Measurements from ENCODE around the gene UBR2. TPM values are rescaled to one million over a fixed set of nuclear protein-coding genes. Genes with fewer than 3 reads are reported as not detected.
"Not testable (repeated sequence)": the region's sequence is repeated elsewhere in the genome, so short reads cannot be mapped to it uniquely, and the experiment has no call there.

UBR2 gene
- total RNA-seq, 1 donor from 2014 or later: 16.6 TPM

DNA sequence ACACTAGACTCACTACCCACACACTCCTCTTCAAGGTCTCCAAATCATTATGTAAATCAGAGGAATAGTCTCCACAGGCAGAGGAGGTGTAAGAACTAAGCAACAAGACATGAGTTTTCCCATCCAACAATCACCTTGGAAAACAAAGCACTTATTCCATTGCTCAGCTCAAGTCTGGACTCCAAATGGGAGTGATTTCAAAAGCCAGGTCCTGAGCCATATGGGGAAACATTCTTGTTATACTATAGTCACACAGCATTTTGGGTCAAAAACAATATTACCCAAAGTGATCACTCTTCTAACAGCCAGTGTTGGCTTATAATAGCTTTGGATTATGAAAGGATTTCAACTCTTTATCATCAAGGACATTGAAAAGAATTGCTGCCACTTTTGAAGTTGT is 162.2 kb downstream of the UBR2 start:
- FAIRE-seq (no peak), DNase-seq (ENCODE audit: low read depth) (no peak)
- TF ChIP-seq, protein P1, sequence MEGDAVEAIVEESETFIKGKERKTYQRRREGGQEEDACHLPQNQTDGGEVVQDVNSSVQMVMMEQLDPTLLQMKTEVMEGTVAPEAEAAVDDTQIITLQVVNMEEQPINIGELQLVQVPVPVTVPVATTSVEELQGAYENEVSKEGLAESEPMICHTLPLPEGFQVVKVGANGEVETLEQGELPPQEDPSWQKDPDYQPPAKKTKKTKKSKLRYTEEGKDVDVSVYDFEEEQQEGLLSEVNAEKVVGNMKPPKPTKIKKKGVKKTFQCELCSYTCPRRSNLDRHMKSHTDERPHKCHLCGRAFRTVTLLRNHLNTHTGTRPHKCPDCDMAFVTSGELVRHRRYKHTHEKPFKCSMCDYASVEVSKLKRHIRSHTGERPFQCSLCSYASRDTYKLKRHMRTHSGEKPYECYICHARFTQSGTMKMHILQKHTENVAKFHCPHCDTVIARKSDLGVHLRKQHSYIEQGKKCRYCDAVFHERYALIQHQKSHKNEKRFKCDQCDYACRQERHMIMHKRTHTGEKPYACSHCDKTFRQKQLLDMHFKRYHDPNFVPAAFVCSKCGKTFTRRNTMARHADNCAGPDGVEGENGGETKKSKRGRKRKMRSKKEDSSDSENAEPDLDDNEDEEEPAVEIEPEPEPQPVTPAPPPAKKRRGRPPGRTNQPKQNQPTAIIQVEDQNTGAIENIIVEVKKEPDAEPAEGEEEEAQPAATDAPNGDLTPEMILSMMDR (IDR thresholded peaks at IDR 0.05; ENCODE audit: insufficient read depth, low read length, severe bottlenecking): no peak
- no peaks in the 10 kb centered on the region for H3K36me3 ChIP-seq (ENCODE audit: control insufficient read depth, insufficient read depth, low read length)
- no peaks in the 10 kb centered on the region for H3K27me3 ChIP-seq (ENCODE audit: control insufficient read depth, insufficient read depth, low read length)
- no peak overlapping the region for H3K4me3 ChIP-seq (ENCODE audit: low read depth, low read length)

GRCh38 chr6:42726485-42727086 is 162.8 kb downstream of the UBR2 start:
- no peaks in the 10 kb centered on the region for H3K36me3 ChIP-seq (ENCODE audit: control insufficient read depth, insufficient read depth, low read length)
- FAIRE-seq (no peak), DNase-seq (ENCODE audit: low read depth) (peak; percentile 69)
- H3K4me3 ChIP-seq (ENCODE audit: low read depth, low read length): peak overlapping the region; percentile 43
- TF ChIP-seq, protein P1 (IDR thresholded peaks at IDR 0.05; ENCODE audit: insufficient read depth, low read length, severe bottlenecking): peak; percentile 76
- H3K27me3 ChIP-seq (ENCODE audit: control insufficient read depth, insufficient read depth, low read length): no peaks in the 10 kb centered on the region

GRCh38 chr6:42727087-42727611 is 163.3 kb downstream of the UBR2 start:
- FAIRE-seq (no peak), DNase-seq (ENCODE audit: low read depth) (no peak)
- TF ChIP-seq, protein P1 (IDR thresholded peaks at IDR 0.05; ENCODE audit: insufficient read depth, low read length, severe bottlenecking): no peak
- no peaks in the 10 kb centered on the region for H3K36me3 ChIP-seq (ENCODE audit: control insufficient read depth, insufficient read depth, low read length)
- H3K4me3 ChIP-seq (ENCODE audit: low read depth, low read length): peak overlapping the region; percentile 43
- H3K27me3 ChIP-seq (ENCODE audit: control insufficient read depth, insufficient read depth, low read length): no peaks in the 10 kb centered on the region

DNA sequence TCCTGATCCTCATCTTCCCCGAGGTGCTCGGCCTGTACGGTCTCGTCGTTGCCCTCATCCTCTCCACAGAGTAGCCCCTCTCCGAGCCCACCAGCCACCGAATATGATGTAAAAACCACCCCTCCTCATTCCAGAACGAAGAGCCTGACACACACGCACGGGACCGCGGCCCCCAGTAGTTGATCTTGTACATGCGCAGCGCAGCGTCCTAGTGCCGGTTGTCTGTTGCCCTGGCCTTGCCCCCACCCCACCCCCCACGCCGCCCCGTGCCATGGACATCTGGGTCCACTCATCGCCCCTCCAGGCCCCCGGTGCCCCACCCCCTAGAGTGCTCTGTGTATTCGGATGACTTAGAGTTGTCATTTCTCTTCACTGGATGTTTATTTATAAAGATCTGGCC is 163.8 kb downstream of the UBR2 start:
- DNase-seq (ENCODE audit: low read depth) (no peak), FAIRE-seq (no peak)
- H3K4me3 ChIP-seq (ENCODE audit: low read depth, low read length): no peak overlapping the region
- H3K27me3 ChIP-seq (ENCODE audit: control insufficient read depth, insufficient read depth, low read length): no peaks in the 10 kb centered on the region
- TF ChIP-seq, protein P1 (IDR thresholded peaks at IDR 0.05; ENCODE audit: insufficient read depth, low read length, severe bottlenecking): no peak
- no peaks in the 10 kb centered on the region for H3K36me3 ChIP-seq (ENCODE audit: control insufficient read depth, insufficient read depth, low read length)

DNA sequence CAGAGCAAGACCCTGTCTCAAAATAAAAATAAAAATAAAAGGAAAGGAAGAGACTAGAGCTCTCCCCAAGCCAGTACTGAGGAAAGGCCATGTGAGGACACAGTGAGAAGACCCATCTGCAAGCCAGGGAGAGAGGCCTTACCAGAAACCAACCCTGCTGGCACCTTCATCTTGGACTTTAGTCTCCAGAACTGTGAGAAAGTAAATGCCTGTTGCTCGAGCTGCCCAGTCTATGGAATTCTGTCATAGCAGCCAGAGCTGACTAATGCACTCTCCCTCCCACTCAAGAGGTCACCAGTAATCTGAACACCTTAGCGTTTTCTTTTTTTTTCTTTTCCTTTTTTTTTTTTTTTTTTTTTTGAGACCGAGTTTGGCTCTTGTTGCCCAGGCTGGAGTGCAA is 165.9 kb downstream of the UBR2 start:
- H3K36me3 ChIP-seq (ENCODE audit: control insufficient read depth, insufficient read depth, low read length): no peaks in the 10 kb centered on the region
- DNase-seq (ENCODE audit: low read depth) (peak; percentile 40), FAIRE-seq (no peak)
- TF ChIP-seq, protein P1 (IDR thresholded peaks at IDR 0.05; ENCODE audit: insufficient read depth, low read length, severe bottlenecking): no peak
- no peaks in the 10 kb centered on the region for H3K27me3 ChIP-seq (ENCODE audit: control insufficient read depth, insufficient read depth, low read length)
- H3K4me3 ChIP-seq (ENCODE audit: low read depth, low read length): no peak overlapping the region

- not testable (repeated sequence) for H3K27me3 ChIP-seq (ENCODE audit: control insufficient read depth, insufficient read depth, low read length); H3K4me3 ChIP-seq (ENCODE audit: low read depth, low read length); DNase-seq (ENCODE audit: low read depth); H3K36me3 ChIP-seq (ENCODE audit: control insufficient read depth, insufficient read depth, low read length); FAIRE-seq
These were observed 170.1 kb downstream of the UBR2 start for GRCh38 chr6:42733867-42734481.
